H1 (cell line): Measurements from ENCODE around the gene ARTN. TPM values are rescaled to one million over a fixed set of nuclear protein-coding genes. Genes with fewer than 3 reads are reported as not detected.

Source experiments
- CTCF ChIA-PET: fragments of 300-600 bp; sonication (Branson Sonifier 250); formaldehyde crosslinking; loops from one replicate; lab custom pipeline; 2021; ENCODE audit not compliant: partially characterized antibody; lab: Charles Lee
- POLR2A ChIA-PET: fragments of 300-600 bp; sonication (Branson Sonifier 250); formaldehyde crosslinking; loops from one replicate; lab custom pipeline; 2021; ENCODE audit warnings: inconsistent platforms; ENCODE audit not compliant: partially characterized antibody; lab: Charles Lee
- DNase-seq, 2 experiments: peaks; one replicate each; pipeline versions ENCODE4 v3.0.0 to v3.0.0-alpha.2; 2010 to 2022; ENCODE audit warnings: low spot score in 2 of 2, low read depth in 1 of 2, mixed read lengths in 1 of 2
- FAIRE-seq: peaks from 2 replicates; lab custom pipeline; 2011; peaks lifted over from hg19 to GRCh38; lab: Jason Lieb, UNC
- H2AFZ ChIP-seq: 2 replicates; pipeline ENCODE4 v1.8.1; 2012; ENCODE audit warnings: low read length, inconsistent platforms
- H2AK5ac ChIP-seq: 2 replicates; pipeline ENCODE4 v1.6.1; 2013; ENCODE audit warnings: low read depth, low read length
- H2BK120ac ChIP-seq: replicated peaks from 2 replicates; pipeline ENCODE3; 2013; ENCODE audit warnings: low read depth, low read length, inconsistent platforms
- H2BK12ac ChIP-seq: 2 replicates; pipeline ENCODE4 v1.6.1; 2013; ENCODE audit warnings: low read depth, low read length
- H2BK15ac ChIP-seq: 2 replicates; pipeline ENCODE4 v1.6.1; 2013; ENCODE audit warnings: low read length
- H2BK20ac ChIP-seq: 2 replicates; pipeline ENCODE4 v1.6.1; 2013; ENCODE audit warnings: low read length
- H2BK5ac ChIP-seq: 2 replicates; pipeline ENCODE4 v1.6.1; 2013; ENCODE audit warnings: low read depth, low read length
- H3K14ac ChIP-seq: 2 replicates; pipeline ENCODE4 v1.6.1; 2013; ENCODE audit warnings: inconsistent platforms; ENCODE audit not compliant: insufficient read length
- H3K18ac ChIP-seq: 2 replicates; pipeline ENCODE4 v1.6.1; 2013; ENCODE audit warnings: low read length; ENCODE audit errors: extremely low read depth
- H3K23ac ChIP-seq: 2 replicates; pipeline ENCODE4 v1.6.1; 2013; ENCODE audit warnings: inconsistent platforms; ENCODE audit not compliant: insufficient read length
- H3K23me2 ChIP-seq: 2 replicates; pipeline ENCODE4 v1.6.1; 2013; ENCODE audit warnings: low read depth, low read length
- H3K27ac ChIP-seq: 2 replicates; pipeline ENCODE4 v1.6.1; 2011; ENCODE audit warnings: low read depth, low read length, inconsistent platforms
- H3K27me3 ChIP-seq, 4 experiments: replicated peaks in 1 of 4; 1 replicate in 1 of 4; 2 replicates in 3 of 4; pipeline versions ENCODE4 v1.6.1 to v1.8.1; 2011 to 2013; ENCODE audit warnings: low read length in 3 of 4, mild to moderate bottlenecking in 3 of 4, inconsistent platforms in 2 of 4, mixed read lengths in 2 of 4, moderate library complexity in 1 of 4; ENCODE audit not compliant: control insufficient read depth in 3 of 4, insufficient read depth in 3 of 4; ENCODE audit errors: extremely low read depth in 1 of 4
- H3K36me3 ChIP-seq, 4 experiments: 2 replicates each; pipeline versions ENCODE4 v1.6.1 to v1.8.1; 2011 to 2013; ENCODE audit warnings: mild to moderate bottlenecking in 4 of 4, low read length in 3 of 4, moderate library complexity in 2 of 4, control low read depth in 1 of 4, inconsistent platforms in 1 of 4; ENCODE audit not compliant: insufficient read depth in 4 of 4, control insufficient read depth in 2 of 4
- H3K4ac ChIP-seq: replicated peaks from 2 replicates; pipeline ENCODE3; 2013; ENCODE audit warnings: low read length, low read depth, mixed read lengths, inconsistent platforms; ENCODE audit not compliant: insufficient read length
- H3K4me1 ChIP-seq, 4 experiments: replicated peaks in 1 of 4; 1 replicate in 1 of 4; 2 replicates in 3 of 4; pipeline versions ENCODE4 v1.6.1 to v1.8.1; 2011 to 2013; ENCODE audit warnings: low read length in 3 of 4, inconsistent platforms in 2 of 4, mixed read lengths in 1 of 4; ENCODE audit not compliant: insufficient read depth in 4 of 4, control insufficient read depth in 3 of 4
- H3K4me2 ChIP-seq, 2 experiments: 2 replicates each; pipeline versions ENCODE4 v1.6.1 to v1.8.1; 2011 to 2013; ENCODE audit warnings: low read depth in 2 of 2, low read length in 2 of 2, control low read depth in 1 of 2, inconsistent platforms in 1 of 2, mild to moderate bottlenecking in 1 of 2; ENCODE audit not compliant: insufficient read depth in 1 of 2
- H3K4me3 ChIP-seq, 4 experiments: fragments of 200-600, 300-600 bp in 1 of 4; sonication (generic), shearing (Covaris generic), sonication (Bioruptor Twin) in 1 of 4; 2 replicates each; pipeline versions ENCODE4 v1.5.1 to v1.8.1; 2011 to 2016; ENCODE audit warnings: low read length in 4 of 4, low read depth in 3 of 4, control low read depth in 2 of 4, inconsistent platforms in 2 of 4, mild to moderate bottlenecking in 2 of 4, mixed read lengths in 1 of 4, moderate library complexity in 1 of 4; ENCODE audit not compliant: insufficient read depth in 2 of 4; ENCODE audit errors: extremely low read depth in 1 of 4
- H3K56ac ChIP-seq: replicated peaks from 2 replicates; pipeline ENCODE3; 2013; ENCODE audit warnings: low read depth, mild to moderate bottlenecking, mixed read lengths, low read length, inconsistent platforms; ENCODE audit not compliant: insufficient read length
- H3K79me1 ChIP-seq: 2 replicates; pipeline ENCODE4 v1.6.1; 2013; ENCODE audit warnings: low read depth, low read length, control low read depth
- H3K79me2 ChIP-seq, 2 experiments: 2 replicates each; pipeline versions ENCODE4 v1.6.1 to v1.8.1; 2012 to 2013; ENCODE audit warnings: low read length in 2 of 2, mild to moderate bottlenecking in 2 of 2, inconsistent platforms in 1 of 2; ENCODE audit not compliant: insufficient read depth in 2 of 2, control insufficient read depth in 1 of 2
- H3K9ac ChIP-seq, 4 experiments: replicated peaks in 1 of 4; 1 replicate in 1 of 4; 2 replicates in 3 of 4; pipeline versions ENCODE4 v1.6.1 to v1.8.1; 2011 to 2013; ENCODE audit warnings: low read depth in 3 of 4, low read length in 3 of 4, control low read depth in 2 of 4, mild to moderate bottlenecking in 2 of 4, moderate library complexity in 2 of 4, inconsistent platforms in 1 of 4; ENCODE audit errors: extremely low read depth in 1 of 4
- H3K9me3 ChIP-seq, 2 experiments: 2 replicates each; pipeline versions ENCODE4 v1.6.1 to v1.8.1; 2012 to 2013; ENCODE audit warnings: mild to moderate bottlenecking in 2 of 2, moderate library complexity in 2 of 2, control low read depth in 1 of 2, inconsistent platforms in 1 of 2, low read depth in 1 of 2, low read length in 1 of 2, mixed read lengths in 1 of 2; ENCODE audit not compliant: insufficient read depth in 2 of 2
- H4K20me1 ChIP-seq, 2 experiments: replicated peaks in 1 of 2; 2 replicates each; pipeline versions ENCODE3 to v1.8.1; 2011 to 2013; ENCODE audit warnings: inconsistent platforms in 2 of 2, low read length in 2 of 2, mild to moderate bottlenecking in 1 of 2; ENCODE audit not compliant: insufficient read depth in 2 of 2, control insufficient read depth in 1 of 2
- H4K5ac ChIP-seq: 2 replicates; pipeline ENCODE4 v1.6.1; 2013; ENCODE audit warnings: low read length, low read depth, mixed read lengths, inconsistent platforms; ENCODE audit not compliant: insufficient read length
- H4K8ac ChIP-seq: 2 replicates; pipeline ENCODE4 v1.8.0; 2013; ENCODE audit warnings: mild to moderate bottlenecking, moderate library complexity, low read length, inconsistent platforms; ENCODE audit not compliant: insufficient read depth; ENCODE audit errors: extremely low read depth
- H4K91ac ChIP-seq: replicated peaks from 2 replicates; pipeline ENCODE3; 2013; ENCODE audit warnings: low read length, mixed read lengths, inconsistent platforms; ENCODE audit not compliant: insufficient read length
- ATF2 ChIP-seq: IDR thresholded peaks from 2 replicates; pipeline ENCODE4 v1.6.1; 2012; ENCODE audit warnings: low read length, inconsistent platforms
- EP300 ChIP-seq, 2 experiments: IDR thresholded peaks; 1 replicate in 1 of 2; 2 replicates in 1 of 2; pipeline ENCODE4 v1.6.1; 2011 to 2012; ENCODE audit warnings: low read depth in 2 of 2, low read length in 2 of 2, mild to moderate bottlenecking in 2 of 2, borderline replicate concordance in 1 of 2, inconsistent platforms in 1 of 2, moderate library complexity in 1 of 2
- HDAC6 ChIP-seq: IDR thresholded peaks from one replicate; pipeline ENCODE4 v1.7.1; 2012; ENCODE audit warnings: low read depth, mild to moderate bottlenecking, inconsistent platforms, low read length, moderate library complexity
- JUND ChIP-seq: IDR thresholded peaks from 2 replicates; pipeline ENCODE4 v1.6.1; 2011; ENCODE audit warnings: mild to moderate bottlenecking, improper control_type of control experiment, low read length
- MAFK ChIP-seq: IDR thresholded peaks from 2 replicates; pipeline ENCODE4 v1.6.1; 2012; ENCODE audit warnings: low read depth, mild to moderate bottlenecking, improper control_type of control experiment, low read length
- SIRT6 ChIP-seq: IDR thresholded peaks from one replicate; pipeline ENCODE4 v1.7.1; 2012; ENCODE audit warnings: low read length, inconsistent platforms
- TCF12 ChIP-seq: IDR thresholded peaks from 2 replicates; pipeline ENCODE4 v1.6.1; 2011; ENCODE audit warnings: low read depth, mild to moderate bottlenecking, low read length
- TEAD4 ChIP-seq: IDR thresholded peaks from 2 replicates; pipeline ENCODE4 v1.6.1; 2012; ENCODE audit warnings: low read depth, low read length, inconsistent platforms, mixed read lengths
- WGBS, 2 experiments: shearing (Covaris generic) in 1 of 2; methylation state at CpG; one replicate each; pipeline versions ENCODE4 v1.1.6 to v1.1.7; 2013 to 2015; ENCODE audit warnings: low lambda C conversion rate in 2 of 2, mixed read lengths in 2 of 2, inconsistent platforms in 1 of 2, low coverage in 1 of 2, missing lambda C conversion rate in 1 of 2; ENCODE audit not compliant: insufficient replicate concordance in 2 of 2, insufficient coverage in 1 of 2, insufficient read length in 1 of 2; ENCODE audit errors: extremely low coverage in 1 of 2, missing lambda C conversion rate in 1 of 2; 5-methylcytosine and 5-hydroxymethylcytosine counted together
- polyA plus RNA-seq, 7 experiments: library from polyadenylated mRNA; depleted of rRNA in 3 of 7; stranded (reverse) in 5 of 7; unstranded in 2 of 7; fragments of >200 nt in 5 of 7; fragments of 200-250 nt in 2 of 7; gene quantifications; 1 replicate in 5 of 7; 2 replicates in 1 of 7; 4 replicates in 1 of 7; pipeline versions ENCODE4 v1.2.1 to v1.2.3, GENCODE V29; 2011 to 2013; ENCODE audit warnings: missing spikeins in 2 of 7, mixed read lengths in 2 of 7
- total RNA-seq: library from RNA; stranded (reverse); fragmentation: NEBNext Ultra II Directional; extraction: Animal tissue kit (Norgen Biotek cat#: 25700); gene quantifications from 2 replicates; pipeline ENCODE4 v1.2.1, GENCODE V29; 2021
- TF ChIP-seq, protein P1 (sequence below): IDR thresholded peaks from 2 replicates; pipeline ENCODE4 v1.6.1; 2012; ENCODE audit warnings: inconsistent platforms

The ARTN gene
- total and polyA plus RNA-seq, 2 of the 8 experiments (the other 6 are each of a cell fraction or from before 2014, with no cell fraction given): 13.5 to 22.7 TPM

- no peak for DNase-seq
- Histone ChIP-seq H2BK120ac (no peak overlapping the region), H4K8ac (no peak overlapping the region), H4K20me1 (peaks cover 0 to 10% of the 10 kb centered on the region in 2 experiments), H3K23me2 (no peaks in the 10 kb centered on the region), H3K4me3 (no peak overlapping the region), H3K18ac (no peak overlapping the region), H2AK5ac (no peak overlapping the region), H3K23ac (no peak overlapping the region), H4K91ac (no peak overlapping the region), H3K9me3 (no peaks in the 10 kb centered on the region), H3K79me2 (0 out of 4 replicates have a peak, but pooled peaks cover 0 to 4% of the 10 kb centered on the region in 2 experiments), H3K36me3 (peaks cover 3 to 14% (median 6%) of the 10 kb centered on the region in 4 experiments; a peak in 4 of 8 replicates), H2BK5ac (no peak overlapping the region), H2AFZ (no peak overlapping the region), H2BK15ac (no peak overlapping the region), H3K79me1 (peaks cover 3% of the 10 kb centered on the region), H3K4ac (no peak overlapping the region), H3K27me3 (no peaks in the 10 kb centered on the region), H3K14ac (no peak overlapping the region), H2BK20ac (no peak overlapping the region), H2BK12ac (no peak overlapping the region), H3K9ac (no peak overlapping the region; a peak in 1 of 7 replicates), H3K27ac (no peak overlapping the region), H3K4me1 (peaks cover 0 to 5% (median 4%) of the 10 kb centered on the region in 4 experiments; a peak in 3 of 7 replicates), H4K5ac (no peak overlapping the region), H3K56ac (no peak overlapping the region), H3K4me2 (no peak overlapping the region)
- POLR2A ChIA-PET: interaction anchor here (1.2 to 2.1 kb wide), 3 partner anchors 16 to 190 kb away, joined by 3 to 10 read pairs (median 5); partner anchors contain the start of gene DPH2
- FAIRE-seq: no peak
- CTCF ChIA-PET: interaction anchor here (1.2 to 4.6 kb wide), 9 partner anchors 10 to 189 kb away, joined by 3 to 25 read pairs (median 4); partner anchors contain the start of gene DPH2
- WGBS, 2 experiments: 83% methylated on average over 5 of the region's 5 CpGs; no CpG with 5 or more reads in 1 of the 2 experiments
- no peak for TF ChIP-seq EP300 (IDR thresholded peaks at IDR 0.05; ENCODE audit: borderline replicate concordance in 1 of 2, low read depth in 2 of 2, low read length in 2 of 2)
- no peak for TF ChIP-seq JUND
- TF ChIP-seq TCF12: no peak
- no peak for TF ChIP-seq TEAD4
- no peak for TF ChIP-seq HDAC6
- TF ChIP-seq, protein P1, sequence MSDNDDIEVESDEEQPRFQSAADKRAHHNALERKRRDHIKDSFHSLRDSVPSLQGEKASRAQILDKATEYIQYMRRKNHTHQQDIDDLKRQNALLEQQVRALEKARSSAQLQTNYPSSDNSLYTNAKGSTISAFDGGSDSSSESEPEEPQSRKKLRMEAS: no peak
- TF ChIP-seq MAFK: no peak
- TF ChIP-seq ATF2: no peak
- TF ChIP-seq SIRT6: no peak
Observed at GRCh38 chr1:43954036-43954435, 20.4 kb downstream of the ARTN start.
